OCI-M1 (cell line): Measurements from ENCODE around the gene GALNT11.

Source experiments
- DNase-seq: peaks from one replicate; lab custom pipeline; 2025; lab: John Stamatoyannopoulos, UW

GALNT11 gene

DNA sequence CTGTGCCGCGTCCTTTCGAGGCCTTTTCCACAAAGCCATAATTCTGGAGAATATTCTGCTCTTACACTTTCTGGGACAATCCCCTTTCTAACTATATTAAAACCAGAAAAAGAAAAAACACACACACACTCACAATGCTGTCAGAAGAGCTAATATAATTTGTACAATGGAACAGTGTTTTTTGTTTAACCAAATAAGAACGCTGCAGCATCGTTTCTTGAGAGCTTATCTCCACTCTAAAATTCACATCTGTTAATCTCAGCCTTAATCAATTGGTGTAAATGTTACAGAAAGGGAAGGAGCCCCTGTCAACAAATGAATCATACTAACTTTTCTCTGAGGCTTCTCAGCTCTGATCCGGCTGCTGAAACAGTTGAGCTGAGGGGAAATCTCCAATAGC is 123.9 kb downstream of the GALNT11 start:
- DNase-seq: no peak

DNA sequence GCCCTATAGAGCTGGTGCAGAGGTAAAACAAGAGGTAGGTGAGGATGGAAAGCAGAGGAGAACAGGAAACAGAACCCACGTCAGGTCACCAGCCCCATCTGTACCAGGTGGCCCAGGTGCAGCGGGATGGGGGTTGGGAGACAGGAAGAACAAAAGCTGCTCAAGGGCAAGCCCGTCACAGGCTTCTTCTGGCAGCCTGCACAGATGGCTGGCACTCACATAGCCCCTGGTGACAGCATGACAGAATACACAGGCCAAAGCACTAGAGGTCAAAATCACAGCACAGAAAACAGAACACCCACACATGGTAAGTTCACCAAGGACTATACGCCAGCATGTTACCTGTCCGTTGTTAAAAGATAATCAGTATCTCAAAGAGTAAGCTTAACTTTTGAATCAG is 126.8 kb downstream of the GALNT11 start:
- no peak for DNase-seq

DNA sequence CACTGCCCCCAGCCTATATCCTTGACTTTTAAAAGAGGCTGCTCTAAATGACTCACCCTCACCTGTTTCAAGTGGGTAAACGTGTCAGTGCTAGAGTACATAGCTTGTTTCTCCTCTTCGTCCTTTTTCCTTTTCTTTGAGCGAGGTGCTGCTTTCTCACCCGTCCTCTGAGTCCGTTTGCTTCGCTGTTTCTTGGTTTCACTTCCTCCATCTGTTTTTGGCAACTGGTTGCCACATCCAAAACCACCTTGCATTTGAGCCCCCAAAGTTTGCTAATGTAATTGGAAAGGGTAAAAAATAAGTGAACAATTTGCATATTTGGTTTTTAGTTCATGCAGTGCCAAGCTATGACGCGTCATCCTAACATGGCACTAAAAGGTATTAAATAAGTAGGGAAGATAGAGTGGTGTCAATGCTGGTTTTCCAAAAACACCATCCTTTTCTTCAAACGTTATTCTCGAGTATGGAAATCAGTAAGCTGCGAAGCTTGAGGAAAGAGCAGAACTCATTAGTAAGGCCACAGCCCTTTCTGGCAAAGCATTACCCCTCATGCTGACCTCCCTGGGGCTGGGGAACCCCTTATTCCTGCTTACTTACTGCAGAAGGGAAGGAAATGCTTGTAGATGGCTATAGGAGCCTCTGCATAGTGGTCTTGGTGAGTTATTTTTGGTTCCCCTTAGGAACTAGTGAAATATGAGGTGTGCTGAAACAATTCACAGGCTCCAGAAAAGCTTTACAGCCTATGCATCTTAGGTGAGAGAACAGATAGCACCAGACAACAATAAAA is 133.5 kb downstream of the GALNT11 start:
- DNase-seq: no peak

- no peak for DNase-seq
These were observed 135.7 kb downstream of the GALNT11 start for GRCh38 chr7:152161171-152161570.

GRCh38 chr7:152162287-152162686 is 136.8 kb downstream of the GALNT11 start:
- DNase-seq: no peak
